Measurements from ENCODE around the gene PSPC1. TPM values are rescaled to one million over a fixed set of nuclear protein-coding genes. Genes with fewer than 3 reads are reported as not detected.
"Not testable (repeated sequence)": the region's sequence is repeated elsewhere in the genome, so short reads cannot be mapped to it uniquely, and the experiment has no call there.

PSPC1 gene
- total RNA-seq, 2 donors from 2014 or later: 75.2 to 84.9 TPM

DNA sequence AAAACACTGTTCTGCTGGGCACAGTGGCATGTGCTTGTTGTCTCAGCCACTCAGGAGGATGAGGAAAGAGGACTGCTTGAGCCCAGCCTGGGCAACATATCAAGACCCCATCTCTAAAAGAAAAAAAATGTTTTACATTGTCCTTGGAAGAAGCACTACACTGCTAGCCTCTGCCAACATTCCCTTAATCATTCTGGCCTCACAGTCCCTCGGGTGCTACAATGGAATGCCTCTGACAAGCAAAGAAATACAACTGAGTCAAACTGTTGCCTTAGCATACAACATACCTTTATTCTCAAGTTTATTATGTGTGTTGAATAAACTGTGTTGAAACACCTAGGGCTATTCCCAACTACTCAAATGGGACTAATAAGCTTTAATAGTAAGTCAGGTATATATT, 56.1 kb downstream of the PSPC1 start:
- peaks cover 7% of the 10 kb centered on the region for H3K36me3 Mint-ChIP-seq (ENCODE audit: low read depth)
- DNase-seq (no peak), ATAC-seq (no peak)
- no peaks in the 10 kb centered on the region for H3K27me3 Mint-ChIP-seq
- H3K9me3 ChIP-seq (ENCODE audit: control insufficient read depth, low read length, poor library complexity, severe bottlenecking): no peaks in the 10 kb centered on the region
- no peak overlapping the region for H3K4me3 Mint-ChIP-seq
- H3K27ac Mint-ChIP-seq: peak overlapping the region; percentile 29
- H3K4me1 Mint-ChIP-seq: peaks cover 19% of the 10 kb centered on the region

DNA sequence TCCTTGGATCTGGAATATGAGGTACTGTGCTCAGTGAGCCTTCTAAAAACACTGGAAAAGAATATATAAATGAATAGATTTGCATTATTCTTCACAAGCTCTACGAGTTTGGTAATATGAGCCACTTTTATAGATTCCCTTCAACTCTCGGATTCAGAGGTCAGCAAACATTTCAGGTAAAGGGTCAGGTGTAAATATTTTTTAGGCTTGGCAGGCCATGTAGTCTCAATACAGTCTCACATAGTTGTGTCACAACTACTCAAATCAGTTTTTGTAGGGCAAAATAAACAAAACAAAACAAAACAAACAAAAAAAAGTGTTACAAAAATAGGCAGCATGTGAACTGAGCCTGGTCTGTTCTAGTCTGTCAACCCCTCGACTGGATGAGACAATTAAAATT, 57.4 kb downstream of the PSPC1 start:
- peaks cover 16% of the 10 kb centered on the region for H3K4me1 Mint-ChIP-seq
- H3K9me3 ChIP-seq (ENCODE audit: control insufficient read depth, low read length, poor library complexity, severe bottlenecking): no peaks in the 10 kb centered on the region
- peaks cover 7% of the 10 kb centered on the region for H3K36me3 Mint-ChIP-seq (ENCODE audit: low read depth)
- DNase-seq (no peak), ATAC-seq (no peak)
- H3K27me3 Mint-ChIP-seq: no peaks in the 10 kb centered on the region
- H3K4me3 Mint-ChIP-seq: no peak overlapping the region
- H3K27ac Mint-ChIP-seq: peak overlapping the region; percentile 49

DNA sequence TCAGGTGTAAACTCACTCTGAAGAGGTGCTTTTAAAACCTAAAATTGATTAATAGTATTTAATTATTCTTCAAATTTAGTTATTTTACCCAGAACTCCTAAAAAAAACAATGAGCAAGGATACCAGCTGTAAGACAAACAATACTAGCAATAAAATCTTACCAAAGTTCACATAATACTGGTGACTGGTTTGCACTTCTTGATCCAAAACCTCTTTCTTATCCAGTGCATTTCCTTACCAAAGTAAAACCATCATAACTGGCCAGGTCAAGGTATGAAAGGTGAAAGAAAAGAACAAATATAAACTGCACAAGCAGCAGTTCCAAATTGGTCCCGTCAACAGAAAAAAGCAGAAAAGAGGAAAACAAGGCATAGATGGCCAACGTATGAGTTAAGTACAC, 62.7 kb downstream of the PSPC1 start:
- no peaks in the 10 kb centered on the region for H3K27me3 Mint-ChIP-seq
- no peak for DNase-seq
- no peak for ATAC-seq
- H3K36me3 Mint-ChIP-seq (ENCODE audit: low read depth): no peaks in the 10 kb centered on the region
- H3K4me3 Mint-ChIP-seq: no peak overlapping the region
- peaks cover 8% of the 10 kb centered on the region for H3K4me1 Mint-ChIP-seq
- no peaks in the 10 kb centered on the region for H3K9me3 ChIP-seq (ENCODE audit: control insufficient read depth, low read length, poor library complexity, severe bottlenecking)
- no peak overlapping the region for H3K27ac Mint-ChIP-seq

DNA sequence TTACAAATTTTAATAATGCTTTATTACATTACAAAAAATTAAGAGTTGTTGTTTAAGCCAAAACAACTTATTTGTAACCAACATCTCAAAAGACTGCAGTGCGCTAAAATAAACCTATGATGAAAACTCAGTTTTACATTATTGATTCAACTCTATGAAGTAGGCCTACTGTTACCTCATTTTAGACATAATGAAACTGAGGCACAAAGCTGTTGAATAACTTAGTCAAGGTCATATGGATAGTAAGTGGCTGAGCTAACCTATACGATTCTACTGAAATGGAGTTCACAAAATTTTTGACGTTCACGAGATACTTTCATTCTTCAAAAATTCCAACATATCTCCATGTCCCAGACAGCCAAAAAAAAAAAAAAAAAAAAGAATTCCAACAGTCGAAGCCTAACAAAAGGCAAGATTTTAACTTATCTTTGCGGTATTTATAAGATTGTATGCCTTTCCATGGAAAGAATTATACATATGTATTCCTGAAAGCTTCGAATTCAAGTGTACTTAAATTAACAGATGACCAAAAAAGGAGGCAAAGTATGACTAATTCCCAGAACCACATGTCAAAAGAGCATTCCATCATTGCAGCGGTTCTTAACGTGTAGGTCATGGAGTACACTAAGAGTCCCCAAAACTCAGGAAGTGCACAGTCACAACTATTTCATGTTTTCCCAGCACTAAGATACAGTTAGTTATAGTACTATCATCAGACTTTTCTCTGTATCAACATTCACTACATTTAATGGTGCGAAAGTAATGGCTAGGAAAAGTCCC, 69.4 kb downstream of the PSPC1 start:
- H3K27ac Mint-ChIP-seq: no peak overlapping the region
- no peaks in the 10 kb centered on the region for H3K9me3 ChIP-seq (ENCODE audit: control insufficient read depth, low read length, poor library complexity, severe bottlenecking)
- DNase-seq (no peak), ATAC-seq (no peak)
- peaks cover 3% of the 10 kb centered on the region for H3K4me1 Mint-ChIP-seq
- no peak overlapping the region for H3K4me3 Mint-ChIP-seq
- H3K27me3 Mint-ChIP-seq: no peaks in the 10 kb centered on the region
- no peaks in the 10 kb centered on the region for H3K36me3 Mint-ChIP-seq (ENCODE audit: low read depth)

DNA sequence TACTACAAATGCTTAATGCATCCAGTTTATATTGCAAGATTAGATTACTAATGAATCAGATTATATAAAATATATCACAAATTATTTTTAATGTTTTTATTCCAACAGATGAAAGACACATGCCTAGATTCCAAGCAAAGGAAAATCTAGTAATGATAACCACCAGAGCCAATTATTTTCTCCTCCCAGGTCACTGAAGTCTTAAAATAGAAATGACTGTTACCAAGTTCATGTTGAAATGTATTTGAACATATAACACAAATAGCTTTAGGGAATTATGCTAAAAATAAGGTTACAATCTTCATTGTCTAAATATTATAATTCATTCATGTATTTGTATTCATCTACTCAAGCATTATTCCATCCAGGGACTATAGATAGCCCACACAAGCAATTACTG, 73.0 kb downstream of the PSPC1 start:
- not testable (repeated sequence) for H3K36me3 Mint-ChIP-seq (ENCODE audit: low read depth); DNase-seq; H3K9me3 ChIP-seq (ENCODE audit: control insufficient read depth, low read length, poor library complexity, severe bottlenecking); H3K27ac Mint-ChIP-seq; H3K4me1 Mint-ChIP-seq; H3K27me3 Mint-ChIP-seq; H3K4me3 Mint-ChIP-seq; ATAC-seq

DNA sequence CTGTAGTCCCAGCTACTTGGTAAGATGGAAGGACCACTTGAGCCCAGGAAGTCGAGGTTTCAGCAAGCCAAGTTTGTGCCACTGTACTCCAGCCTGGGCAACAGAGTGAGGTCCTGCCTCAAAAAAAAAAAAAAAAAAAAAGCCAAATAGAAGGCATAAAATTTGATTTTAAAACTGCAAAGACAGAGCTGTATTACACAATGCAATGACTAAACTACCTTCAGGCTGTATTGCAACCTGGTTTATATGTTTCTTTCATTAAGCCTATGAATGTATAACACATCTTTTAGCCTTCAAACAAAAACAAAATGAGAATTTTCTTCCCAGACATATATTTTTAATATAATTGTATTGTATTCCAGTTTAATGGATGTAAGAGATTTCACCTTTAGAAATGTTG, 73.7 kb downstream of the PSPC1 start:
- ATAC-seq; H3K27me3 Mint-ChIP-seq; DNase-seq; H3K9me3 ChIP-seq (ENCODE audit: control insufficient read depth, low read length, poor library complexity, severe bottlenecking); H3K27ac Mint-ChIP-seq; H3K4me3 Mint-ChIP-seq; H3K4me1 Mint-ChIP-seq; H3K36me3 Mint-ChIP-seq (ENCODE audit: low read depth): not testable (repeated sequence)

DNA sequence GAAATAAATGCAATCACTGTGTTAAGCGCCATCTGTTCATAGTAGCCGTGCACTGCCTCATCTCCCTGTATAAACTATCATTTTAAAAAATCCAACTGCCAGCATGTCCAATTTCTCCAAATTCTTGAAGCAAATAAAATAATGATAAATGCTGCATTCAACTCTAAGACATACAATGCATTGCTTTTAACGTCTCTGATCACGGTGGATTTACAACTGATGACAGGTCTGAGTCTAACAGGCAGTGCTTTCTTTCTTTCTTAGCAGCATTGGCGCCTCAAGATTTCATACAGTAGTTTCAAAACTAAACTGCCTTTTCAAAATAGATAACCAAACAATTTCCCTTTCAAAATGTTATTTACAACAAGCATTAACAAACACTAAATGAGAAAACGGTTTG, 78.5 kb downstream of the PSPC1 start:
- H3K4me3 Mint-ChIP-seq; H3K36me3 Mint-ChIP-seq (ENCODE audit: low read depth); H3K9me3 ChIP-seq (ENCODE audit: control insufficient read depth, low read length, poor library complexity, severe bottlenecking); DNase-seq; H3K27me3 Mint-ChIP-seq; ATAC-seq; H3K27ac Mint-ChIP-seq: not testable (repeated sequence)
- H3K4me1 Mint-ChIP-seq: peaks cover 12% of the 10 kb centered on the region

DNA sequence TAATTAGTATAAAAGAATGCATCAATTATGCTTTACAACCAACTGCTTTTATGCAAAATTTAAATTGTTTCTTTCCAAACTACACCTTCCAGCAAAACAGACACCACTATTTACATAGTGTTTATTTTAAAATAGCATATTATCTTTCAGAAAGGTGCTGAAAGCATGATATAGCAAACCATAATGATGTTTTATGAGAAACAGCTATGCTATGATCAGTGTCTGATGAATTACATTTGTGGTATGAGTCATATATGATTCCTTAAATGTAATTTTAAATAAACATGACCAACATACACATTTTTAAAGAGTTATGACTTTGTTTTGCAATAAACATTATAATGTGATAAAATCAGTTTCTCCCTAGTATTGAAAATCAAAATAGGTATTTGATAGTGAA, 81.1 kb downstream of the PSPC1 start:
- H3K4me3 Mint-ChIP-seq; ATAC-seq; H3K36me3 Mint-ChIP-seq (ENCODE audit: low read depth); DNase-seq; H3K4me1 Mint-ChIP-seq; H3K9me3 ChIP-seq (ENCODE audit: control insufficient read depth, low read length, poor library complexity, severe bottlenecking); H3K27me3 Mint-ChIP-seq: not testable (repeated sequence)
- peak overlapping the region; percentile 9 for H3K27ac Mint-ChIP-seq

DNA sequence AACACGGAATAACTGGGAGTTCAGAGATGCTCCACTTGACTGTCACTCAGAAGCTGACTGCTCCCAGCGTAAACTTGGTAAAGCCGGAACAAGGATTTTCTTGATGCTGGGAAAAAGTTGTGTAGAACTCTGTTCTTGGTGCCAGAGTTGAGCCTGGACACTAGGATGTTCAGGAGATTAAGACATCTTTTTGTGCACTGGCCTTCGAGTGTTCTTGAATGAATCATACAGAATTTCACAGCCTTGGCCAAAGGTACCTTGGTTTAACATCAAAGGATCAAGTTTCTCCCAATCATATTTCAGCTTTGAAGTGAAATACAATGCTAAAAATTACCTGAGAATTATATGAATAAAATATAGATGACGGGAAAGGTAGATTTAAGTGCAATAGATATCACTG, 81.8 kb downstream of the PSPC1 start:
- H3K4me1 Mint-ChIP-seq; H3K36me3 Mint-ChIP-seq (ENCODE audit: low read depth); H3K4me3 Mint-ChIP-seq; ATAC-seq; H3K27me3 Mint-ChIP-seq; H3K9me3 ChIP-seq (ENCODE audit: control insufficient read depth, low read length, poor library complexity, severe bottlenecking); DNase-seq: not testable (repeated sequence)
- peak overlapping the region; percentile 9 for H3K27ac Mint-ChIP-seq

DNA sequence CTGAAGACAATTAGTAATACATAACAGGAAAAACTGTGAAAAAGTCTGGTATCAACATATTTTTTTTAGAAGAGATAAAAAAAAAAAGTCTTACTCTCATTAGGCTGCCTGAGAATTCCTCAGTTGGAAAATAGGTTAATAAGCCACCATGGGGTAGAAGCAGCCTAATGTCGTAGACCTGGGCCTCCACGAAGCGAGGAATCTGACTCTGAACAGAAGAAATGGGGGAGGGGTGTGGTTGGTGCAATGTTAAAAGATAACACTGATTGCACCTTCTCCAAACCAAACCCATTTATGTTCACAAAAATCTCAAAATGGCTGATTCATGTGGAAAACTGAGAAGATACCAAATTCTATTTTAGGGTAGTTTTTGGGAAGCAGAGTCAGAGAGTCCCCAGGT, 86.9 kb downstream of the PSPC1 start:
- H3K36me3 Mint-ChIP-seq (ENCODE audit: low read depth): peaks cover 8% of the 10 kb centered on the region
- no peak overlapping the region for H3K4me3 Mint-ChIP-seq
- DNase-seq: no peak
- no peaks in the 10 kb centered on the region for H3K9me3 ChIP-seq (ENCODE audit: control insufficient read depth, low read length, poor library complexity, severe bottlenecking)
- H3K4me1 Mint-ChIP-seq: peaks cover 14% of the 10 kb centered on the region
- ATAC-seq: no peak
- H3K27me3 Mint-ChIP-seq: no peaks in the 10 kb centered on the region
- H3K27ac Mint-ChIP-seq: peak overlapping the region; percentile 79

DNA sequence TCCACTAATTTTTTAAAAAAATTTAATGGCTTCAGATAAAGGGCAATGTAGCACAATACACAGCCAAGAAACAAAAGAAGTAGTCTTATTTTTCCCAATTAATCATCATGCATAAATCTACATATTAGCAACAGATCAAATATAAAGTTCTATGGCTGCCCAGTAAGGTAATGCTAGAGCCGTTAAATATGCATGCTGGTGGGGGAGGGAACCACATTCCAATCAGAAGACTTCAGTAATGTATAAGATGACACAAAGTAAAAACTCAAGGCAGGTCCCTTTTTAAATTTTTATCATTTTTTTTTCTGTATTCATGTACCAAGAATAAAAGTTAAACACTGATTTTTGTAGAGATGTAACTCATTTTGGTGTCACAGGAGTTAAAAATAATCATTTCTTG, 87.3 kb downstream of the PSPC1 start:
- H3K36me3 Mint-ChIP-seq (ENCODE audit: low read depth): peaks cover 8% of the 10 kb centered on the region
- no peak for ATAC-seq
- H3K9me3 ChIP-seq (ENCODE audit: control insufficient read depth, low read length, poor library complexity, severe bottlenecking): no peaks in the 10 kb centered on the region
- H3K4me1 Mint-ChIP-seq: peaks cover 14% of the 10 kb centered on the region
- DNase-seq: no peak
- no peak overlapping the region for H3K4me3 Mint-ChIP-seq
- H3K27me3 Mint-ChIP-seq: no peaks in the 10 kb centered on the region
- peak overlapping the region; percentile 79 for H3K27ac Mint-ChIP-seq

DNA sequence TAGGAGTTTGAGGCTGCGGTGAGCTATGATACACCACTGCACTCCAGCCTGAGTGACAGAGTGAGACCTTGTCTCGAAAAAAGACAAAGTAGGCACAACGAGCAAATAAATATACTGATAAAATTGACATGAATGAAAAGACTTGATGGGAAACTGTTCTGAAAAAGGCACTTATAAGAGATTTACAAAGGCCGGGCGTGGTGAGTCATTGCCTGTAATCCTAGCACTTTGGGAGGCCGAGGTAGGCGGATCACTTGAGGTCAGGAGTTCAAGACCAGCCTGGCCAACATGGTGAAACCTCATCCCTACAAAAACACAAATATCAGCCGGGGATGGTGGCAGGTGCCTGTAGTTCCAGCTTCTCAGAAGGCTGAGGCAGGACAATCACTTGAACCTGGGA, 91.3 kb downstream of the PSPC1 start:
- peak overlapping the region; percentile 21 for H3K27ac Mint-ChIP-seq
- ATAC-seq, DNase-seq: not testable (repeated sequence)

DNA sequence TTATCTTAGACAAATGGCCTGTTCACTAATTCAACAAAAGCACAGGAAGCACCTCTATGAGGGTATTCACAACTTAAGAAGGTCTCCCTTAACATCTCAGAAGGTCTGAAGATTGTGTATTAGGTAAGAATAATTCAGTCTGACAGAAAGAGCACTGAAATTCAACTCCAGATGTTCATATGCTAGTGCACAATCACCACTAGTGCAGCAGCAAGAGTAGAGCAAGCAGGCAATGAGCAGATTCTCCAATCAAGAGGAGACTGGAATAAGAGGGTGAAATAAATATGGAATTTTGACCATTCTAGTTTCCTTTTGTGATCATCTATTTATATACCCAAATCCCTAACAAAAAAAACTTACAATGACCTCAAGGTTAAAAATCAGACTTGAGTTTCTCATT, 97.3 kb downstream of the PSPC1 start:
- H3K27ac Mint-ChIP-seq: peak overlapping the region; percentile 51
- no peaks in the 10 kb centered on the region for H3K27me3 Mint-ChIP-seq
- ATAC-seq (no peak), DNase-seq (no peak)
- H3K9me3 ChIP-seq (ENCODE audit: control insufficient read depth, low read length, poor library complexity, severe bottlenecking): no peaks in the 10 kb centered on the region
- peaks cover 22% of the 10 kb centered on the region for H3K4me1 Mint-ChIP-seq
- H3K36me3 Mint-ChIP-seq (ENCODE audit: low read depth): peaks cover 6% of the 10 kb centered on the region
- H3K4me3 Mint-ChIP-seq: no peak overlapping the region

More for the DNA sequence above, 91.3 kb downstream of the PSPC1 start:
- peaks cover 10% of the 10 kb centered on the region for H3K4me1 Mint-ChIP-seq
- H3K36me3 Mint-ChIP-seq (ENCODE audit: low read depth); H3K4me3 Mint-ChIP-seq; H3K9me3 ChIP-seq (ENCODE audit: control insufficient read depth, low read length, poor library complexity, severe bottlenecking); H3K27me3 Mint-ChIP-seq: not testable (repeated sequence)

DNA sequence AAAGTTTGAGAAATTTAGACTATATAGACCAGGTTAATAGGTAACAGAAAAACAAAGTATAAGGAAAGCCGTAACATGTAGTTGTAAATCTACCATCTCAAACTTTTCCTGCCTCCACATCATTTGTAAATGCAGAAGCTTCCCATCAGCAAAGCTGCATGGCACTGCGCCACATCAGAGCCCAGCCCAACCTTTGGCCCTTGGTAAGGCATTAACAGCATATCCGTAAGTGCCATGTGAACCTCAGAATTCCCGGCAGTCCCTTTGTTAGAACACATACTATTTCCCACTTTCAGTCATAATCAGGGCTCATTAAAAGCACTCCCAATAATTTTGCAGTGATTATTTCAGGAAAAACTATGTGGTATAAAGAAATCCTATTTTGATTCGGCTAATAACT, 97.7 kb downstream of the PSPC1 start:
- H3K27ac Mint-ChIP-seq: peak overlapping the region; percentile 51
- ATAC-seq: no peak
- H3K4me1 Mint-ChIP-seq: peaks cover 22% of the 10 kb centered on the region
- H3K9me3 ChIP-seq (ENCODE audit: control insufficient read depth, low read length, poor library complexity, severe bottlenecking): no peaks in the 10 kb centered on the region
- peaks cover 6% of the 10 kb centered on the region for H3K36me3 Mint-ChIP-seq (ENCODE audit: low read depth)
- no peaks in the 10 kb centered on the region for H3K27me3 Mint-ChIP-seq
- H3K4me3 Mint-ChIP-seq: no peak overlapping the region
- DNase-seq: no peak

Data from T-helper 17 cell (primary cell).